ENCODE results near the gene MED20.
A peak's percentile ranks its signal among the peaks of the same experiment; 100 is the strongest.

Gene MED20

GRCh38 chr6:41887331-41887751 is 33.6 kb downstream of the MED20 start:
- DNase-seq = no peak
- Histone ChIP-seq H4K20me1 (ENCODE audit: insufficient read depth, low read length) (0 out of 2 replicates have a peak, but pooled peaks cover 6% of the 10 kb centered on the region), H3K4me2 (ENCODE audit: insufficient read depth, low read length) (no peak overlapping the region), H3K9ac (ENCODE audit: low read depth, low read length) (no peak overlapping the region), H3K9me3 (ENCODE audit: insufficient read depth, low read length, severe bottlenecking) (no peaks in the 10 kb centered on the region), H3K36me3 (ENCODE audit: insufficient read depth, low read length) (peaks cover 13% of the 10 kb centered on the region), H3K27ac (ENCODE audit: low read length) (0 out of 2 replicates have a peak overlapping the region, but pooled peaks have one; percentile 1), H3K4me1 (ENCODE audit: insufficient read depth, low read length) (peaks cover 20% of the 10 kb centered on the region), H3K79me2 (ENCODE audit: insufficient read depth, low read length) (peaks cover 89% of the 10 kb centered on the region), H3K27me3 (ENCODE audit: insufficient read depth, low read length, poor library complexity) (no peaks in the 10 kb centered on the region), H2AFZ (ENCODE audit: low read depth, low read length) (no peak overlapping the region), H3K4me3 (ENCODE audit: low read depth in 1 of 2, low read length in 2 of 2) (no peak overlapping the region)
- no peak for ATAC-seq (ENCODE audit: insufficient read depth, low read depth)
- no peak for TF ChIP-seq CTCF (IDR thresholded peaks at IDR 0.05; ENCODE audit: borderline replicate concordance, extremely low read depth, low read length, poor library complexity, severe bottlenecking)
- TF ChIP-seq EZH2 (IDR thresholded peaks at IDR 0.05; ENCODE audit: borderline replicate concordance, low read depth, low read length, severe bottlenecking) = no peak

- TF ChIP-seq CTCF (IDR thresholded peaks at IDR 0.05; ENCODE audit: borderline replicate concordance, extremely low read depth, low read length, poor library complexity, severe bottlenecking) (no peak), EZH2 (IDR thresholded peaks at IDR 0.05; ENCODE audit: borderline replicate concordance, low read depth, low read length, severe bottlenecking) (no peak)
- Histone ChIP-seq H3K4me2 (ENCODE audit: insufficient read depth, low read length) (no peak overlapping the region), H3K4me1 (ENCODE audit: insufficient read depth, low read length) (peaks cover 6% of the 10 kb centered on the region; the same call in 1 of the 2 replicates), H2AFZ (ENCODE audit: low read depth, low read length) (no peak overlapping the region), H3K4me3 (ENCODE audit: low read depth in 1 of 2, low read length in 2 of 2) (no peak overlapping the region), H3K79me2 (ENCODE audit: insufficient read depth, low read length) (peaks cover 84% of the 10 kb centered on the region), H3K27ac (ENCODE audit: low read length) (no peak overlapping the region), H4K20me1 (ENCODE audit: insufficient read depth, low read length) (peaks cover 8% of the 10 kb centered on the region; the same call in 1 of the 2 replicates), H3K27me3 (ENCODE audit: insufficient read depth, low read length, poor library complexity) (no peaks in the 10 kb centered on the region), H3K9ac (ENCODE audit: low read depth, low read length) (no peak overlapping the region), H3K9me3 (ENCODE audit: insufficient read depth, low read length, severe bottlenecking) (no peaks in the 10 kb centered on the region), H3K36me3 (ENCODE audit: insufficient read depth, low read length) (peaks cover 11% of the 10 kb centered on the region)
- ATAC-seq (ENCODE audit: insufficient read depth, low read depth) (no peak), DNase-seq (no peak)
Measured at GRCh38 chr6:41885930-41886329, 35.0 kb downstream of the MED20 start.

GRCh38 chr6:41884957-41885356 is 36.0 kb downstream of the MED20 start:
- H3K4me3 ChIP-seq (ENCODE audit: low read depth in 1 of 2, low read length in 2 of 2) = no peak overlapping the region
- H3K27me3 ChIP-seq (ENCODE audit: insufficient read depth, low read length, poor library complexity) = no peaks in the 10 kb centered on the region
- peaks cover 8% of the 10 kb centered on the region for H3K36me3 ChIP-seq (ENCODE audit: insufficient read depth, low read length)
- peaks cover 81% of the 10 kb centered on the region for H3K79me2 ChIP-seq (ENCODE audit: insufficient read depth, low read length)
- no peak for TF ChIP-seq EZH2 (IDR thresholded peaks at IDR 0.05; ENCODE audit: borderline replicate concordance, low read depth, low read length, severe bottlenecking)
- TF ChIP-seq CTCF (IDR thresholded peaks at IDR 0.05; ENCODE audit: borderline replicate concordance, extremely low read depth, low read length, poor library complexity, severe bottlenecking) = no peak
- ATAC-seq (ENCODE audit: insufficient read depth, low read depth) (no peak), DNase-seq (no peak)
- H3K9me3 ChIP-seq (ENCODE audit: insufficient read depth, low read length, severe bottlenecking) = no peaks in the 10 kb centered on the region
- H3K4me1 ChIP-seq (ENCODE audit: insufficient read depth, low read length) = 0 out of 2 replicates have a peak, but pooled peaks cover 2% of the 10 kb centered on the region
- no peak overlapping the region for H3K4me2 ChIP-seq (ENCODE audit: insufficient read depth, low read length)
- H4K20me1 ChIP-seq (ENCODE audit: insufficient read depth, low read length) = peaks cover 8% of the 10 kb centered on the region; the same call in 1 of the 2 replicates
- H2AFZ ChIP-seq (ENCODE audit: low read depth, low read length) = no peak overlapping the region
- no peak overlapping the region for H3K27ac ChIP-seq (ENCODE audit: low read length)
- no peak overlapping the region for H3K9ac ChIP-seq (ENCODE audit: low read depth, low read length)
